Renal cortical epithelial cell (primary cell): Measurements from ENCODE around the gene RASD1. TPM values are rescaled to one million over a fixed set of nuclear protein-coding genes. Genes with fewer than 3 reads are reported as not detected.

Experiments
- total RNA-seq: library from RNA; depleted of rRNA; stranded (reverse); fragments of >200 nt; gene quantifications from 2 replicates; pipeline ENCODE4 v1.2.3, GENCODE V29; 2014

RASD1 gene
- total RNA-seq, 1 donor from 2014 or later: 154 TPM

Other genes with a start within 250 kb of the RASD1 start
- gene COPS3, start 215.1 kb downstream of the RASD1 start, total RNA-seq: 63.6 and 105 TPM in 2 replicates
- 0.94 TPM in 1 of 2 replicates, not detected in the other for gene NT5M, start 193.0 kb downstream of the RASD1 start, total RNA-seq
- 10.6 and 22.5 TPM in 2 replicates for gene MED9, start 19.4 kb downstream of the RASD1 start, total RNA-seq
- 36.0 and 36.6 TPM in 2 replicates for gene PEMT, start 95.3 kb upstream of the RASD1 start, total RNA-seq
- 9.9 and 25.1 TPM in 2 replicates for gene RAI1, start 185.1 kb upstream of the RASD1 start, total RNA-seq